GM12865 (cell line): ENCODE data around the gene PLD2.

Source experiments
- DNase-seq: peaks from one replicate; pipeline ENCODE4 v3.0.0; 2010; ENCODE audit warnings: low read depth
- H3K4me3 ChIP-seq: 2 replicates; pipeline ENCODE4 v1.5.1; 2011; ENCODE audit warnings: mild to moderate bottlenecking, low read depth, low read length, control low read depth
- TF ChIP-seq, protein P1 (sequence below): IDR thresholded peaks from 2 replicates; pipeline ENCODE4 v1.5.1; 2011; ENCODE audit warnings: low read length, control low read depth, low read depth, inconsistent platforms; ENCODE audit not compliant: insufficient read depth; ENCODE audit errors: missing control alignments

Gene PLD2

DNA sequence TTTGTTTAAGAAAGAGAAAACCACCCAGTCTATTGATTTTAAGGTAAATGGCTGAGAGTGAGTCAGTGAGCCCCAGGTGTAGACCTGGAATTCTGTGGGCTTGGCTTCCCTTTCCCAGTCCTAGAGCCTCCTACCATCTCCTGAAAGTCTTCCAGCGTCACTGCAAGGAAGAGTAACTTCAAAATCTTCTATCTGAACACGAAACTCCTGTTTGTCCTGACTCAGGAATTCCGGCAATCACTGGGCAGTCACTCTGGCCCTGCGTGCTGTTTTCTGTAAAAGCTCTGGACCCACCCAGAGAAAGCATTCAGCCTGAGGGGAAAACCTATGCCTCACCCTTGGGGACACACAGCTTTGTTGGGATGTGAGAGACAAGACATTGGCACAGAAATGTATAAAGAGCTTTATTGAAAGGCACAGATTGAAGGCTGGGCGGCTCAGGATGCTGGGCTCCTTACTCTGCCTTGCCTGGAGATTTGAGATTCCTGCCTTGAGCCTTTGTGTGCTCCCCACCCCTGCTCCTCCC, 42.1 kb downstream of the PLD2 start:
- TF ChIP-seq, protein P1, sequence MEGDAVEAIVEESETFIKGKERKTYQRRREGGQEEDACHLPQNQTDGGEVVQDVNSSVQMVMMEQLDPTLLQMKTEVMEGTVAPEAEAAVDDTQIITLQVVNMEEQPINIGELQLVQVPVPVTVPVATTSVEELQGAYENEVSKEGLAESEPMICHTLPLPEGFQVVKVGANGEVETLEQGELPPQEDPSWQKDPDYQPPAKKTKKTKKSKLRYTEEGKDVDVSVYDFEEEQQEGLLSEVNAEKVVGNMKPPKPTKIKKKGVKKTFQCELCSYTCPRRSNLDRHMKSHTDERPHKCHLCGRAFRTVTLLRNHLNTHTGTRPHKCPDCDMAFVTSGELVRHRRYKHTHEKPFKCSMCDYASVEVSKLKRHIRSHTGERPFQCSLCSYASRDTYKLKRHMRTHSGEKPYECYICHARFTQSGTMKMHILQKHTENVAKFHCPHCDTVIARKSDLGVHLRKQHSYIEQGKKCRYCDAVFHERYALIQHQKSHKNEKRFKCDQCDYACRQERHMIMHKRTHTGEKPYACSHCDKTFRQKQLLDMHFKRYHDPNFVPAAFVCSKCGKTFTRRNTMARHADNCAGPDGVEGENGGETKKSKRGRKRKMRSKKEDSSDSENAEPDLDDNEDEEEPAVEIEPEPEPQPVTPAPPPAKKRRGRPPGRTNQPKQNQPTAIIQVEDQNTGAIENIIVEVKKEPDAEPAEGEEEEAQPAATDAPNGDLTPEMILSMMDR = no peak
- no peak overlapping the region for H3K4me3 ChIP-seq
- DNase-seq = no peak

DNA sequence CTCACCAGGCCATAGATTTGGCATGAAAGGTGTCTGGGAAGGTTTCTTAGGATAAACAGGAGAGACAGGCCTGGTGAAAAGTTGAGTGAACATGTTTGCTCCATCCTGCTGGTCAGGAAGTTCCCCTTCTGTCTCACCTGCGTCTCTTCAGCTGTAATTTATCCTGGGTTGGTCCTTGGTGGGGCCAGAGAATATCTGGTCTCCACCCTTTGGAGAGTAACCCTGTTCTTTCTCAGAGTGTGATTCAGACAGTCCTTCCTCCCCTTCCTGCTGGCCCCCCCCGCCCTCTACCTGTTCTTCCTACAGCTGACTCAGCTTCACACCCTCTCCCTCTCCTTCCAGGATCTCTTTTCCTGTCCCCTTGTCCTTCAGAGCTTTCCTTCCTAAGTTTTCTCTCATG, 43.3 kb downstream of the PLD2 start:
- H3K4me3 ChIP-seq = no peak overlapping the region
- DNase-seq = no peak
- TF ChIP-seq, protein P1 = no peak

DNA sequence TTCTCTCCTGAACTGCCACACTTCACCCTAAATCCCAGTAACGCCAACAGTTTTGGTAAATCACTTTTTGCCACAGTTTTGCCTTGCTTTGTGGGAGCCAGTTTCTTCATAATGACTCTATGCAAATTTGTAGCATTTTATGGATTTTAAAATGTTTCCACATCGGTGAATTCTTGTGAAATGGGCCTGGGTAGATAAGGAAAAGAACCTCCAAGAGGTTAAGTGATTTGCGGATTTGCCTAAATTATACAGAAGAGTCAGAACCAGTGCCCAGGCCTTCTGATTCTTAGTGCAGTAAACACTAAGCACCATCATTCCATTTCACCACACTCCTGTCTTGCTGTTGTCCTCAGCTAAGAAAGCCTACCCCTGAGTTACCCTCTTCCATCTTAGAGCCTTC, 44.1 kb downstream of the PLD2 start:
- TF ChIP-seq, protein P1 = no peak
- no peak for DNase-seq
- H3K4me3 ChIP-seq = no peak overlapping the region

DNA sequence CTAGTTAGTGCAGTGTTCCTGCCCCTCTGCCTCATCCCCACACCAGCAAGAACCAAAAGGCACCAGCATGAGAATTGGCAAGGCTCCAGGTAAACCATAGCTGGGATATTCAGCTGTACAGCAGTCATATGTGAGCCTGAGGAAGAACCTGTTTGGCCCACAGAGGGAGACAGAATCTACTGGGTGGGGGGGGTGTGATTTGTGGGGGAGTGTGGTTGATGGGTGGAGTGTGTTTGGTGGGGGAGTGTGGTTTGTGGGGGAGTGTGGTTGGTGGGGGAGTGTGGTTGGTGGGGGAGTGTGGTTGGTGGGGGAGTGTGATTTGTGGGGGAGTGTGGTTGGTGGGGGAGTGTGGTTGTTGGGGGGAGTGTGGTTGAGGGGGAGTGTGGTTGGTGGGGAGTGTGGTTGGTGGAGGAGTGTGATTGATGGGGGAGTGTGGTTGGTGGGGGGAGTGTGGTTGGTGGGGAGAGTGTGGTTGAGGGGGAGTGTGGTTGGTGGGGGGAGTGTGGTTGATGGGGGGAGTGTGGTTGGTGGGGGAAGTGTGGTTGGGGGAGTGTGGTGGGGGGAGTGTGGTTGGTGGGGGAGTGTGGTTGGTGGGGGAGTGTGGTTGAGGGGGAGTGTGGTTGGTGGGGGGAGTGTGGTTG, 45.7 kb downstream of the PLD2 start:
- TF ChIP-seq, protein P1 = no peak
- DNase-seq = no peak

DNA sequence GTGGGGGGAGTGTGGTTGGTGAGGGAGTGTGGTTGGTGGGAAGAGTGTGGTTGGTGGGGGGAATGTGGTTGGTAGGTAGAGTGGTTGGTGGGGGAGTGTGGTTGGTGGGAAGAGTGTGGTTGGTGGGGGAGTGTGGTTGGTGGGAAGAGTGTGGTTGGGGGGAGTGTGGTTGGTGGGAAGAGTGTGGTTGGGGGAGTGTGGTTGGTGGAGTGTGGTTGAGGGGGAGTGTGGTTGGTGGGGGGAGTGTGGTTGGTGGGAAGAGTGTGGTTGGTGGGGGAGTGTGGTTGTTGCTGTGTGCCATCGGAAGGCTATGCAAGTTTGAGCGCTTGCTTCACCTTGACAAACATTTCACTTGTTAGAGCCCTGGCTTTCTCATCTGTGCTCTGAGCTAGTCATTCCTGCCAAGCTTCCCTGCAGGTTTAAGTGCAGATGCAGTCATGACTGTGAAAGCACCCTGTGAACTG, 46.3 kb downstream of the PLD2 start:
- DNase-seq = peak; percentile 12
- TF ChIP-seq, protein P1 = no peak
- no peak overlapping the region for H3K4me3 ChIP-seq

More for the DNA sequence above, 45.7 kb downstream of the PLD2 start:
- H3K4me3 ChIP-seq = no peak overlapping the region

DNA sequence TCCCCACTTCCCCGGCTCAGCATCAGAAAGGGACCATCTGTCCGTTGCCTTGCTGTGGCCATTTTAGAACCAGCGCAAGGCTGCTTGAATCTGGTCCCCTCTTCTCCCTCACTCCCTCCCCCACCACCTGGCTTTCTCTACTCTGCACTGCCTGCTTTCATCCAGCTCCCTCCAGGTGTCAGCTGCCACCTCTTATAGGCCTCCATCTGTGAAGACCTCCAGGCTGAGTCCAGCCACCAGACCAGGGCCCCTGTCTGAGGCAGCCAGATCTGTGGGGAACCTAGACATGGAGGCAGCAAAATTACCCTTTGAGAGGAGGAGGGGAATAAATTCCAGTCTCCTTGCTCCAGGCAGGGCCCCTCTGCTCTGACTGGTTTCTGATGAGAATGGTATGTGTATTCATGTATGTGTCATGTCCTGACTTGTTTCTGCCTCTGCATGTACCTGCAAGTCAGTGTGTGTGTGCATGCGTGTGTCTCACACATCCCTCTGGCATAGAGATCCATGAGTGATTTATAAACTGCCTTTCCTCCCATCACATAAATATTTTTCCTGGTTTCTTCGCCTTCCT, 47.2 kb downstream of the PLD2 start:
- TF ChIP-seq, protein P1 = no peak
- peak; percentile 20 for DNase-seq
- H3K4me3 ChIP-seq = no peak overlapping the region

DNA sequence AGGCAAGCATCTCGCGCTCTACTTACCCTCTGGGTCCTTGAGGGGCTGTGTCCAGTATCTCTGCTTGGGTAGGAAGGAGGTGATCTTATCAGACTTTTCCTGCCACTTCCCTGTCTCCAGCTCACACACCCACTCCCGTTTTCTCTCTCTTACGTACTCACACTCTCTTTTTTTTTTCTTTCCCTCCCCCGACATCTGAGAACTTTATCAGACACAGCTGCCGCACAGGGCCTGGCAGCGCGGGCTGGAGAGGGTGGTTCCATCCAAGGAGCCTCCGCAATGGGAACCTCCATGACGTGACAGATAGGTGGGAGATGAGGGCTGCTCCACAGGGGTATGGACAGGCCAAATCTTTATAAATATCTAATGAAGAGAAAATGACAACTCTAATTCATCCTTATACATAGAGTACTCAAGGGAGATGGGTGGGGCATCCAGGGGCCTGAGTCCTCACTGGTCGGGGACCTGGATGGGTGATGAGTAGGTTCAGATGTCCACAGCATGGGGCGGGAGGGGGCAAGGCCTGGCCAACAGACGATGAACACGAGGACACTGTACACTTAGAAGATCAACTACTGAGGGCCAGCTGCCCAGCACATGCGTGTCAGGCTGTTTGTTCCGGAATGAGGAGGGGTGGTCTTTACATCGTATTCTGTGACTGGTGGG, 49.5 kb downstream of the PLD2 start:
- H3K4me3 ChIP-seq = no peak overlapping the region
- TF ChIP-seq, protein P1 = no peak
- DNase-seq = no peak
